Hepatic stellate cell (primary cell): ENCODE measurements around the gene TMPRSS5.
"Not testable (repeated sequence)": the region's sequence is repeated elsewhere in the genome, so short reads cannot be mapped to it uniquely, and the experiment has no call there.

Experiments used
- DNase-seq: peaks from one replicate; pipeline ENCODE4 v3.0.0; 2011; ENCODE audit warnings: low spot score

TMPRSS5 gene

GRCh38 chr11:113697111-113697510, 9.0 kb downstream of the TMPRSS5 start:
- no peak for DNase-seq

- DNase-seq: no peak
Measured at GRCh38 chr11:113695207-113695606, 10.9 kb downstream of the TMPRSS5 start.

DNA sequence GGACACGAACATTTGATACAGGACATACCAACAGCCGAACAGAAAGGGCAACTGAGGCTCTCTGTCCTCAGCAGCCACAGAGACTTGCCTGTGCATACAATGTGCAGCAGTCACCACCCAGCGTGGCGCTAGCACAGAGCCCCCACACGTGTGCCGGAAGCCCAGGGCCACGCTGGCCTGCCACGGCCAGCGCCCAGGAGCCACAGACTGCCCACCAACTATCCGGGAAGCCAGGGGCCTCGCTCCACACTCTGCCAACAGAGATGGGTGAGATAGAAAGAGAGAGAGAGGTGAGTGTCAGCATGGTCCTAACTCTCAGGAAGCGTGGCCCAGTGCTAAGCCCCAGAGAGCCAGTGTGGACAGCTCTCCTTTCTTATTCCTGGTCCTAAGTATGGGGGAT, 11.7 kb downstream of the TMPRSS5 start:
- no peak for DNase-seq

DNA sequence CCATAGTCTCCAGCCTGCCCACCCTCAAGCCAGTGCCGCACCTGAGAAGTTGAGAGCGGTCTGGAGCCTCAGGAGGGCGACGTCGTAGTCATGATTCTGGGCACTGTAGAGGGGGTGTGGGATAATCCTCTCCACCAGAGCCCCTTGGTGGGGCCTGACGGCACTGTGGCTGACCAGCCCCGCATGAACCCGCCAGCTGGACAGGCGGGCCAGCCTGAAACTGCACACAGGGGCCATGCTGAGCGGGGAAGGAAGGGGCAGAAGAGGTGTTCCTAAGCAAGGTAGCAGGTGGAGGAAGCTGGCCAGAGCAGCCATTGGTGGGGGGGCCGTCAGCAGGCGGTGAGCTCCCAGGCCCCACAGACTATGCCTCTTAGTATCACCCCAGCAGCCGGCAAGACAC, 13.1 kb downstream of the TMPRSS5 start:
- no peak for DNase-seq

GRCh38 chr11:113690619-113691569, 15.2 kb downstream of the TMPRSS5 start:
- DNase-seq: peak; percentile 70

DNA sequence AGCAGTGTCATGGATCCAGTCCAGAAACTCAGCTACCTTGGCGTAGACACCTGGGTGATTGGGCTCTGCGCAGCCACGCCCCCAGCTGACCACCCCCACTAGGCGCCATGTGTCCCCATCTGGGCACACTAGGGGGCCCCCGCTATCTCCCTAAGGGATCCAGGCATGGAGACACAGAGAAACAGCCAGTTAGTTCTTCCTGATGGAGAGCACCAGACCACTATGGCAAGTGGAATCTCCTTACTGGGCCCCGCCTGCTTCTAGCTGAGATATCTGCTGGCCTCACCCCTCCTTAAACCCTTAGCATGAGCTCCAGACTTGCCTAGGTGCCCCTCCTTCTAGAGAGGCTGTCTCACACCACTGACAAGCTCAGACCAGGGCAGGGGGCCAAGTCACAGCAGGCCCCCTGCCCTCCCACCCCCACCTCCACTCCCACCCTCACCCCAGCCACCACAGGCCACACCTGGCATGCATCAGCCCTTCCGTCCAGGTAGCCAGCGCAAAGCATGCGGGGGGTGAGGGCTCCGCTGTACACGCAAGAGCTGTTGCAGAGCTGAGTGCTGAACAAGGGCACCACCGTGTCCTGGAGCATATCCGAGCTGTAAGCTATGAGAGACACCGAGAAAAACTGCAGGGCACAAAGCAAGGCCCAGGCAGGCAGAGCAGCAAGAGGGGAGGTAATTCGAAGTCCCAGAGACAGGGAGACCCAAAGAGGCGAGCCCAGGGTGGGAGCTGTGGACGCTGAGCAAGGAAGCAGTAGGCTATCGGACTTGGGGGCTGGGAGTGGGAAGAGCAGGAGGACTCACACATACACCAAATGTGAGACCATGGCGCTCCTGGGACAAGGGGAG, 16.1 kb downstream of the TMPRSS5 start:
- no peak for DNase-seq

DNA sequence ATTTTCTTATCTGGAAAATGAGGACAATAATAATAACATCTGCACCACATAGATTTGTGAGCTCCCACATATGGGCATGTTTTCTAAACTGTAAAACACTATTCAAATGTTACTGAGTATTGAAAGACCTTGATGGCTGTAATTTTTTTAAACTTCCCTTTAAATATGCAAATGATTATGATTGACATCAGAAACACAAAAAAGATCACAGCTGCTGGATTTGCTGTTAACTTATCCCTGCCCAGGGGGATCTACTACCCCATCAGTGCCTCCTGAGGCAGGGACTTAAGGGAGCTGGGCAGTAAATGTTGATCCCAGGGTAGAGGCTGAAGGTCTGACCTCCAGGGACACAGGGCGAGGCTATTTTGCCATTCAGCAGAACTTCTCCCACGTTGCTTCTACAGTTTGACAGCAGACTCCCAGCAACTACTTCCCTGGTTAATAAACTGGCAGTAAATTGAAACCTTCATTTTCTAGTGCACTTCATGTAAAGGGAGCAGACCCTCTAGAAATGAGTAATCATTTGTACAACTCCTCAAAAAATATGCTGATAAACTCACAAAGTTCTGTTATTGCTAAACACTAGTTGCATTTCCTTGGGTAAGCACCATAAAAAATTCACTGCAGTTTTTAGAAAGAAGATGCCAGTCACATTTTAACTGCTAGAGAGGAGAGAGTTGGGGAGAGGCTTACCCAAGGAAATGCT, 20.3 kb downstream of the TMPRSS5 start:
- DNase-seq: no peak

GRCh38 chr11:113684496-113684895, 21.6 kb downstream of the TMPRSS5 start:
- no peak for DNase-seq

- no peak for DNase-seq
Measured at GRCh38 chr11:113683481-113684046, 22.5 kb downstream of the TMPRSS5 start.

DNA sequence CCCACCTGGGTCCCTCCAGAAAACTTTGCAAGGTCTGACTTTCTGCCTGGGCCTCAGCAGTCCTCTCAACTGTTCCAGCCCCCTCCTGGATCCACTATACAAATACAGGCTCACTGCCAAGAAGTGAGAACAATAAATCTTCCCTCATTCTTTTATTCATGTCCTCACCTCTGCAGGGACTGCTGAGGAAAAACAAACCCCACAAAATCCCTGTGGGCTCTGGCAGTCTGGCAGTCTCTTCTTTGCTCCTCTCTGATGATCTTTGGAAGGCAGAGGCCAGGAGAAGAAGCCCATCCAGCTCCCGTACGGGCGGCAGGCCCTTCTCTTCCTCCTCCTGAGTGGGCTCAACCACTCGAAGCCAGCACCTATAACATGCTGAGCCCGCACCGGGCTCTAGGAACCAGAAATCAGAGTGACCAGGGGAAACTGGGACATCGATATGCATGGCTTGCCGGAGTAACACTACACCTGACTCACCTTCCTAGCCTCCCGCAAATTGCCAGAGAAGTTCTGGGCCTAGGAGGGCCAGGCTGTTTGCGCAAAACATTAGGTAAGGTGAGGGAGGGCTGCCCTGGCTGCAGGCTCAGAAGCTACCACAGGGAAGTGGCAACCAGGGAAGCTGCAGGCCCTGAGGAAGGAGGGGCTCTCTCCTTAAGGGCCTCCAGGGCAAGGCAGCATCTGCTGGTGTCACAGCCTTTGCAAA, 24.2 kb downstream of the TMPRSS5 start:
- no peak for DNase-seq

GRCh38 chr11:113681282-113681681, 24.8 kb downstream of the TMPRSS5 start:
- no peak for DNase-seq

GRCh38 chr11:113677685-113678084, 28.4 kb downstream of the TMPRSS5 start:
- no peak for DNase-seq

DNA sequence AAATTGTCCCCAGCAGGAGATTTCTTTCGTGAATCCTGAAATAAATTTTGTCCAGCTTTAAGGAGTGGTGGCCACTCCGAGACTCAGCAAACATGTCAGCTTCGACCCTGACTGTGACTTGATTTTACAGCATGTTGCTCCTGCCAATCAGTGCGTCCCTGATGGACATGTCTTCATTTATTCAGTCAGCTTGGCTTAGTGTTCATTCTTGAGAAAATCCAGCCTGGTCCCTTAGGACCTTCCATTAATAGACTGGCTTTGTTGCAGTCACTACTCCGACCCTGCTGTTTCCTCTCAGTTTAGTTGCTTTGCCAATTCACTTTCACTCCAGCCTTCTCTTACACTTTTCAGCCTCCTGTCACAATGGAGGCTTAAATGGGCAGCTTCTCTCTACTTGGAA, 30.5 kb downstream of the TMPRSS5 start:
- no peak for DNase-seq

GRCh38 chr11:113675003-113675561, 31.0 kb downstream of the TMPRSS5 start:
- peak; percentile 80 for DNase-seq

- DNase-seq: no peak
Measured at GRCh38 chr11:113674397-113674685, 31.8 kb downstream of the TMPRSS5 start.

GRCh38 chr11:113673550-113674396, 32.3 kb downstream of the TMPRSS5 start:
- DNase-seq: no peak

GRCh38 chr11:113671914-113672313, 34.2 kb downstream of the TMPRSS5 start:
- DNase-seq: not testable (repeated sequence)

DNA sequence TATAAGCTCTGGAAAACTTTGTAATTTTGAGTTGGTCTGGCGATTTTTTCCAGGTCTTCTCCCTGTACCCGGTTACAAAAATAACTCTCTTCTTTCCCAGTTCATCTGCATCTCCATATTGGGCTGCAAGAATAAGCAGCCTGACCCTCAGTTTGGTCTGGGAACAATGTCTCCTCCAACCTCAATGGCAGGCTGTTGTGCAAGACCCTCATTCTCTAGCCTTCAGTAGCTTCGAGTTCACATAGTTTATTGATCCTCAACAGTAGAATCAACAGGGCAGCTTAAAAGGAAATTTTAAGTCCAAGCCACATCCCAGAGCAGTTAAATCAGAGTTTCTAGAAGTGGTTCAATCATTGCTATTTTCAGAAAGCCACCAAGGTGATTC, 35.3 kb downstream of the TMPRSS5 start:
- DNase-seq: no peak

DNA sequence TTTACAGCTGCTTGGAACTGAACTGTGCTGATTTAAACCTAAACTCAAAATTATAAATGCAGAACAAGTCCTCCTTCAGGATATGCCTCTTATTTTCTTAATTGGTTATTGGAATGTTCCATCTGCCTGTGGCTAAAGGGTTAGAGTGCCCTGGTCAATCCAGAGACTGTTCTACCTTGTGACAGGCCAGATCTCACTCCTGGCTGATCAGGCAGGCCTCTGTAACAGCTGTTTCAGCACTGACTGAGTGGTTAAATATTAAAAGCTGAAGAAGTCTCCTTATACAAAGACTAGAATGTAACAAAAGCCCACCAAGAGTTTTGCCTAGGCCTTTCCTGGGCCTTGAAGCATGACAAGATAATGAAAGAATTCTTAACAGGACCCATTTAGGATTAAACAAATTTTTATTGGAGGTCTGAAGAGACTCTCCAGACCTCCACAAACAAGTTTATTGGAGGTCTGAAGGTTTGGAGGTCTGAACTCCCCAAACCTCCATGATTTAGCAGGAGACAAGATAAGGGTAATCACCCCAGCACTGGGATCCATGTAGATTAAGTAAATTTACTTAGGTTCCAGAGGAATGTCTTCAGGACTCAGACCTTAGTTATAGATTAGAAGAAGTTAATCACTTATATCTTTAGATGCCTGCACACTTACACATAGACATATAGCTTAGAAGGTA, 35.8 kb downstream of the TMPRSS5 start:
- no peak for DNase-seq

GRCh38 chr11:113668255-113668654, 37.9 kb downstream of the TMPRSS5 start:
- DNase-seq: no peak
